TTC549 (cell line): ENCODE data around the gene B4GALT5.
"Not testable (repeated sequence)": the region's sequence is repeated elsewhere in the genome, so short reads cannot be mapped to it uniquely, and the experiment has no call there.

Source experiments
- FAIRE-seq: peaks from 2 replicates; lab custom pipeline; 2012; peaks lifted over from hg19 to GRCh38; lab: Jason Lieb, UNC

Gene B4GALT5

DNA sequence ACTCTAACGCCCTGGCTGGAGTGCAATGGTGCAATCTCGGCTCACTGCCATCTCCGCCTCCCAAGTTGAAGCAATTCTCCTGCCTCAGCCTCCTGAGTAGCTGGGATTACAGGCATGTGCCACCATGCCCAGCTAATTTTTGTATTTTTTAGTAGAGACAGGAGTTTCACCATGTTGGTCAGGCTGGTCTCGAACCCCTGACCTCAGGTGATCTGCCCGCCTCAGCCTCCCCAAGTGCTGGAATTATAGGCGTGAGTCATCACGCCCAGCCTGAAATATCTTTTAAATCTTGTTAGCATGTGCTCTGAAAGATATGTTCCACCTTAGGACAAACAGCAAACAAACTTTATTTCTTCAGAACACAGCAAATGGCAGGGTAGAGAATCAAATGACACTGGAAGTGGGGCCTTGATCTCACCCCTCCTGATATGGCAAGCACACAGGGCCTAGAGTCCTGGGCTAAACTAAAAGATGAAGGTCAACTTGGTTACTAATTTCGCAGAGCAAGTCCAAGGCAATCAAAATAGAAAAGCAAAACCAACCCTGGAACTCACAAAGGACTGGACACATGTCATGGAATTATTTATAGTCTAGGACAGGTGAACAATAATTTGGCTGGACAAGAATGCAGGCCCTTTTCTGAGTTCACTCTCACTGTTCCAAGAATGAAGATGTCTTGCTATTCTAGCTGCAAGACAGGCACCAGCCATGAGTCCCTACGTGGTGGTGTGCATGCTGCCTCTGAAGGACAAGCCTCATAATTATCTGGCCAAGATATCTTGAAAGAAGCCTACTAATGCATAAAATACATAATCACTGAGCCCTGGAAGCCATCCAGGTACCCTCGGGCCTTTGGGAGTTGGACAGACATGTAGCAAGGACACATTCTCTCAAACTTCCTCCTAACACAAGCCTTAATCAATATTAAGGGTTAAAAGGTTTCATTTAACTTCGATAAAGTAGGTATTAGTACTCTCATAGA, 35.6 kb downstream of the B4GALT5 start:
- no peak for FAIRE-seq

DNA sequence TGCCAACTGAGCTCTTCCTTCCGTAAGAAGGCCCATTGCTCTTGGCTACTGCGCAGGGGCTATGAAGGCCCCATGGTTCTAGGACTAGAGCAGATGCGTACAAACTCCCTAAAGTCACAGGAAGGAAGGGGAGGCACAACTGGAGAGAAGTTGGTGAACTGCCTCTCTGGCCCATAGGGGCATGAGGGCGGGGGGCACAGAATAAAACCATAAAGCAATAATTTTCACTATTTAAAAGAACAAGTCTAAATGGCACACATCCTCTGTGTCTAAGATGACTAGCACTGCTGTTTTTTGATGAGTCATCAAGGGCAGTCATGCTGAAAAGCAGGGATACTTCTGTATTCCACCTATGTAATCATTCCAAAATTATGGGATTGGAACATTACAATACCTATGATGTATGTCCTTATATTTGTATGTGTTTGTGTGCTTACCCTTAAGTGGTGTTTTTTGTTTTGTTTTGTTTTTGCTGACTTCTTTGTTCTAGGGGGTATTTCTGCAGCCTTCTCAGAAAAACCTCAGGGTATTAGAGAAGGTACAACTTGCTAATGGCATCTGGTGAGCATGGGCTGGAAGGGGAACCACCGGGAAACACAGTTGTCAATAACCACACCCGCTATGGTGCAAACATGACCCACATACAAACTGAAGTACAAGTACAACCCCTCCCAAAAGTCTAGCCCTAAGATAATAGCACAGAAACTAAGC, 36.9 kb downstream of the B4GALT5 start:
- FAIRE-seq, result no peak

DNA sequence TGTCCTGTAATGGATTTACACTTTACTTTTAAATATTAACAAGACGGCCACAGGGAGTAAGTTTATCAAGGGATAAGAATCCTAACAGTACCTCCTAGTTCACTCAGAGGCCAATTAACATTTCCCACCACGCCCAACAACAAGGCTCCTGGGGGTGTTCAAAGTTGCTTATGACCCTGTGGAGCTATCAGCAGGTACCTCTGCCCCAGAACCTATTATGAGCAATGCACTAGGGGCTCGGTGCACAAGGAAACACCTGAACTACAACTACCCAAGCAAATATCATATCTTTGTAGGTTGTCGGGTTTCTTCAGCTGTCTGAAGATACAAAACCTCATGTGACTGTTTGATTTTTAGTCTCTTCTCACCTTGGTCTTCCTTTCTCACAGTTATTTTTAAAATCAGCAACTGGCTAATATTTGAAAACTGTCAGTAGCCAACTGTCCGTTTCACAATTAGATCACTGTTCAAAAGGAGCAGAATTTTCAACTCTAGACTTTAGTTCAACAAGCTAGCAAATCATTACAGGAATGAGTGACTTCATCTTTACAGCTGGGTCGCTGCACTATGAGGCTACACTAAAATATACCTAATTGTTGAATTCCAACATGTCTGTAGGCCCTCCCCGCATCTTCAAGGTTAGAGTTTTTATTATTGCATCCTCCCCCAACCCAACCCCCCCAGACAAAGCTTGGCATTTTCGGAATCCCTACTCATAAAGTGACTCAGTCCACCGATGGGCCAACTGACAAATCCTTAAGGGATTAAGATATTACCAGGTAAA, 38.1 kb downstream of the B4GALT5 start:
- no peak for FAIRE-seq

DNA sequence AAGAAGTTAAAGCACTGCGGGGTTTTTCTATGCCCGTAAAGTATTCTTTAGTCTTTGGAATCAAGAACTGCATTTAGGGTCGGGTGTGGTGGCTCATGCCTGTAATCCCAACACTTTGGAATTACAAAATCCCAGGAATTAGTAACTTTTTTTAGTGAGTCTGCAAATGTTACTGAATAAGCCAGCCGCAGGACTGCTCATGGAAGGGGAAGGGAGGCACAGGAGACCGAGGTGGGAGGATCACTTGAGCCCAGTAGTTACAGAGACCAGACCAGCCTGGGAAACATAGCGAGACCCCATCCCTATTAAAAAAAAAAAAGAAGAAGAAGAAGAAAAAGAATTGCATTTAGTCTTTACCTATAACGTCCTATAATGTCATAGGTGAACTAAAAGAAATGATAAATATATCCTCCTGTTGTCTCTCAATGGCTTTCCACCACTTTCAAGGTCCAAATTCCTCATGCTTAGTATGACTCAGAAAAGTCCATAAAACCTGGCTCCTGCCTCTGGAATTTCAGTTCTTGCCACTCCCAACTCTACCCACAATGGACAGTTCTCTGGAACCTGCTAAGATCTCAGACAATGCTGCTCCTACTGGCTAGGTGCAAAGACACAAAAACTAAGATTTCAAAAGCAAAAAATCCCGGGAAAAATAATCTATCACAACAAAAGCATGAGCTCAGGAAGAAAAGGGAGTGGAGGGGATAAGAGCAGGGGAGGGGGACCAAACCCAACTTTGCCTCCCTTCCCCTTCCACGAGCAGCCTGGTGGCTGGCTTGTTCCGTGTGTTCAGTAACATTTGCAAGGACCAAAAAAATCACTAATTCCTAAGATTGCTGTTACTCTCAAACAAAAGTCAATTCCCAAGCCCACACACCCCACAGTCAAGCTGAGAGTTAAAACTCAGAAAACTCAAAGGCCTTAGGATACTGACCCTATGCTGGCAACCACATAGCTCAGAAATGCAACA, 39.0 kb downstream of the B4GALT5 start:
- no peak for FAIRE-seq

DNA sequence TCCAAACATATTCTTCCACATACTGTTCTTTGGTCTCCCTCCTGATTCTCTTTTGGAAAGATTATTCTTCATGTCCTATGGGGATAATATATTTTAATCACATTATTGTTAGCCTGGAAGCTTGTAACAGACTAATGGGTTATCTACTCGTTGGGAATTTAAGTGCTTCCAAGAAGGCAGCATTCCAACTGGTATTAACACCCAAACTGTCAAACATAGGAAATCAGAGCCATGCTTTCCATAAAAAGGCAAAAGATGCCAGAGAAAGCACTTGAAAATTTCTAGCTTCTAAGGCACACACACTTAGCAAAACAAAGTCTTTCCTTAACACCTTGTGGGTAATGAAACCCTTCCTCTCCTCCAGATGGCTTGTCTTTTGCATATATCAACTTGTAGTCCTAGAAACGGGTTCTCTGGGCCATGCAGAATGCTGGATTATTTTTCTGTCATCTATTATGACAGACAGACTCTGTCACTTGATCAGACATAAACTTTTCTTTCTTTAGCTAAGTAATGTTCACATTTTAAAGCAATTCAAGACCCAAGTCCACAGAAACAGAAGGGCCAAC, 41.5 kb downstream of the B4GALT5 start:
- FAIRE-seq, result no peak

DNA sequence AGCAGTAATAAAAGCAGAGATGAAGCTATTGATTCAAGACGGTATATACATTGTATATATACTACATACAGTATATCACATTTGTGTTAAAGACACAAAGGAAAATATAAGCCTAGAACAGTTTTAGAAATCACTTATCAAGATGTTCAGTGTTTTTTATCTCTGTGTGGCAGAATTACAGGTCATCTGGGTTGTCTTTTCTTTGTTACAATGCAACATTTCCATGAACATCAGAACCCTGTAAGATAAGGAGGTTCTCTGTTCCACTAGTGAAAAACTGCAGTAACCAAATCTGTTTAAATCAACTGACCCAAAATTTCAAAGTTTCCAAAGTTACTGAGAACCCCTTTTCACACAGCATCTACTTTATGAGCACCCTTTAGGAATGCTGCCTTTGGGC, 42.2 kb downstream of the B4GALT5 start:
- FAIRE-seq, result no peak

DNA sequence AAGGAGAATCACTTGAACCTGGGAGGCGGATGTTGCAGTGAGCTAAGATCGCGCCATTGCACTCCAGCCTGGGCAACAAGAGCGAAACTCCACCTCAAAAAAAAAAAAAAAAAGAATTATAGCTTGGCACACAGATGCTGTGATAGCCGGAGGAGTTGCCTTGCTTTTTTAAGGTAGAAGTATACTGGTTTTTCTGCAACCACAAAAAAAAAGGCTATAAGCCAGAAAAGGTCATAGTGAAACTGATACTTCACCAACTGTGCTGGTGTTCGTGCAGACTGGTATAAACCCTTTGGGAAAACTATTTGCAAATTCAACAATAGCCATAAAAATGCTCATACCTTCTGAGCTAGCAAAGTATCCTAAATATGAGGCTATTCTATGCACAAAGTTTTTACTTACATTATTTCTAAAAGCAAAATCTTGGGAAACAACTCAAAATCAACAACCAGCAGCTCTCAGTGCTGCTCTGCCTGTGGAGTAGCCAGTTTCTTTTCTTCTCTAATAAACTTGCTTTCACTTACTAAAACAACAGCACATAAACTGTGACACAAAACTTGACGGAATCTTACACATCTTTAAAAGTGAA, 44.0 kb downstream of the B4GALT5 start:
- FAIRE-seq, result no peak

DNA sequence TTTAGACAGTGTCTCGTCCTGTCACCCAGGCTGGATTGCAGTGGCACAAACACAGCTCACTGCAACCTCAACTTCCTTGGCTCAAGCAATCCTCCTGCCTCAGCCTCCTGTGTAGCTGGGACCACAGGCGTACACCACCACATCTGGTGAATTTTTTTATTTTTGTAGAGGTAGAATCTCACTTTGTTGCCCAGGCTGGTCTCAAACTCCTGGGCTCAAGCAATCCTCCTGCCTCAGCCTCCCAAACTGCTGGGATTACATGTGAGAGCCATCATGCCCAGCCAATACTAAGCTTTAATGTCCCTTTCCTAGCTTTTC, 44.8 kb downstream of the B4GALT5 start:
- not testable (repeated sequence) for FAIRE-seq

DNA sequence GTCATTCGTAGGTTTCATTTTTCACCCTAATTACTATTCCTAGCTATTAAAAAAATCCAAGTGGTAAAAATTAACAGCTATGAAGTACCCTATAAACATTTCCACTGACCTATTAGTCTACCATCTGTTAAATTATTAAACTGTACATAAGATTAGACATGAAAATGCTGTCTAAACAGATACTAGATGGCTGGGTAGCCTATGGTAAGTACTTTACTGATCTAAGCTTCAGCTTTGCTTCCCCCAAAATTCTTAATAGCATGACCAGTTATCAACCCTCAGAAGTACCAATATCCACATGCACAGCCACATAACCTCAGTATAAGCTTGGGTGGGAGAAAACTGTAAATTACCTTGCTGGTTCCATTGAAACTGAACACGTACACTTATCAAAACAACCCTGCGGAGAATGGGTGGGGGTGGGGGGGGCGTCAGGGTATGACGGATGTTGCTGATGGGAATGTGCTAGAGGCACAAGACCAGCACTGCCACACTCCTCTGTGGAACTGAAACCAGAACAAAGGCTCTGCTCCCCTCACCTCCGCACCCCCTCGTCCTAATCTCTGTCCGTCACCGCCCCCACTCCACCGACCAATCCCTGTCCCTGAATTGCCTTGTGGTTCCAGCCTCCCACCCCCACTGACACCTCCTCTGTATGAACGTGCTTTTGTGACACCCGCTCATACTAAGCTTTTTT, 45.3 kb downstream of the B4GALT5 start:
- FAIRE-seq, result no peak

DNA sequence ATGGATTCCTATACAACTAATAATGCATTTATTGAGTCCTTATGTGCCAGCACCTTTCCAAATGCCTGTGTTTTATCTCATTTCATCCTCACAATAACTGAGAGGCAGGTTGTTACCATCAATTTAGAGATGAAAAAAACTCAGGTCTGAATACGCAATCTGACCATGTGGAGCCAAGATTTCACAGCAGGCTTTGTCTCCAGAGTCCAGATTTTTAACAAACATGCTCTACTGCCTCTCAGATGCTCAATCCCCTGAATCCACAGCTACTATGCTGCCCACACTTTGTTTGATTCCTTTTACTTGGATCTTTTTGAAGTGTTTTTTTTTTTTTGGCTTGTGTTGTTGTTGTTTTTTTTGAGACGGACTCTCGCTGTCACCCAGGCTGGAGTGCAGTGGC, 46.8 kb downstream of the B4GALT5 start:
- no peak for FAIRE-seq

DNA sequence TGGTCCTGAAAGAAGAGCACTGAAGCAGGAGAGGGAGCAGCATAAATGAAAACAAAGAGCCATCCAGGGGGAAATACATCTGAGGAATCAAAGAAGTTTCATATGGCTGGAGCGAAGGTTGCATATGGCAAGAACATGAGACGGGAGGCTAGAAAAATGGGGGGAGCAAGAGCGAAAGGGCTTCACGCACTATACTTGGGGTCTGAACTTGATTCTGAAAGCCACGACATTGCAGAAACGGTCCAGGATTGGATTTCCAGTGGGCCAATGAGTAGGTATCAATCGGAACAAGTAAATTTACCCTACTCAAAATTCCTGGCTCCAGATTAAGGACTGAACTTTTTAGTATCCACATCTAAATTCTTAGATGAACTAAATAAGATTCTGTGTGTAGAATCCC, 47.9 kb downstream of the B4GALT5 start:
- no peak for FAIRE-seq

DNA sequence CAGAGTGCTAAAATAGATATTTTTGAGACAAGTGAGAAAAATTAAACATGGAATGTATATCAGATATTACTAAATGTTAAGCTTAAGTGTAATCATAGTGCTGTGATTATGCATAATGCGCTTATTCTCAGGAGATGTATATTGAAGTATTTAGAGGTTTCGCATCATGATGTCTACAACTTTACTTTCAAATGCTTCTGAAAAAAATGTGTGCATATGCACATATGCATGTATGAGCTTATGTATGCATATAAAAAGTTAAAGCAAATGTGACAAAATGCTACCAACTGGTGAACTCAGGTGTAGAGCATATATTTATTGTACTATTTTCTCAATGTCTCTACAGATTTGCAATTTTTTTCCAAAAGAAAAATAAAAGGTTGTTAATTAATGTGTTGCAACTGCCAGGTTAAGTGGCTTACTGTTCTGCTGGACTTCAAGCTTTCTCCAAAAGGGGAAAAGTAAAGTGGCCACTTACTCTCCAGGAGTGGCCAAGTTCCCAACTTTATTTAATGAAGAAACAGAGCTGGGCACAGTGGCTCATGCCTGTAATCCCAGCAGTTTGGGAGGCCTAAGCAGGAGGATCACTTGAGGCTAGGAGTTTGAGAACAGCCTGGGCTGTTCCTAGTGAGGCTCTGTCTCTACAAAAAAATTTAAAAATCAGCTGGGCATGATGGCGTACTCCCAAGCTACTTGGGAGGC, 48.9 kb downstream of the B4GALT5 start:
- FAIRE-seq, result no peak

DNA sequence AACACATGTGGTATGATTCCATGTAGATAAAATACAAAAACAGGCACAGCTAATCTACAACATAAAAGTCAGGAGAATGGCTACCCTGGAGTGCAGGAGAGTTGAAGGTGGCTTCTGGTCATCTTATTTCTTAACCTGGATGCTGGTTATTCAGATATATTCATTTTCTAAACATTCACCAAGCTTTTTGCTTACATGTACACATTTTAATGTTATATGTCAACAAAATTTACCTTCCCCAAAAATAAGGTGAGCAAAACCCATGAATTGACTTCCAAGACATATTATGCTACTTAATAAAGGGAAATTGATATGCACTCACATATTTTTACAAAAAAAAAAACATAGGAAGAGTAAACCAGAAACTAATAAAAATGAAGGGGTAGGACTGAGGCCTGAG, 50.6 kb downstream of the B4GALT5 start:
- FAIRE-seq, result no peak

DNA sequence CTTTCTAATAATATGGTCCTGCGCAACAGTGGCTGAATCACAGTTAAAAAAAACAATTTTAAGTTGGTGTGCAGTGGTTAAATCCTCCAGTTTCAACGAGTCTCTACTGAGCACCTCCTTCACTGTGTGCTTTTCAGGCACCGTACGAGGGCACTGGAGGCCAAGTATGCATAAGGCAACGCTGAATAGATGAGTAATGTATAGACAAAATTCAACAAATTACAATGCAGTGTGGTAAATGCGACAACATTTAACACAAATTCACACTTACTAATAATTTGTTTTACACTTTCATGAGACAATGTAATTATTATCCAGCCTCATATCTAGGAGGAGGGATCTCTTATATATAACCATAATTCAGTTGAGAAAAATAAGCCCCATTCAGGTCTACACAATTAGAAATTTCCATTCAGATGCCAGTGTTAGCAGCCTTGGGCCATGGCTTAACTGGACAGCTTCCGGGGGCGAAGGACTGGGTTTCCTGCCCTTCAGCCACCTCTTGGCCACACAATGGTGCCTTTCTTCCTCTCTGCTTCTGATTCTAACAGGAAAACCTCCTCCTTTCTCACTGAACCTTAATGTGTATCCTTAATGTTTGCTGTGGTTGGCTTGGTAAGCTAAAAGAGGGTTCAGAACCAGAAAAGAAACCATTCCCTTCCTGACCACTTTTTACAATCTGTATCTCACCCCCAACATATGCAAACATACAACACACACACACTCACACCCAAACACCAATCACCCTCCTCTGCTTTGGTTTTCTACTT, 51.9 kb downstream of the B4GALT5 start:
- FAIRE-seq, result no peak

DNA sequence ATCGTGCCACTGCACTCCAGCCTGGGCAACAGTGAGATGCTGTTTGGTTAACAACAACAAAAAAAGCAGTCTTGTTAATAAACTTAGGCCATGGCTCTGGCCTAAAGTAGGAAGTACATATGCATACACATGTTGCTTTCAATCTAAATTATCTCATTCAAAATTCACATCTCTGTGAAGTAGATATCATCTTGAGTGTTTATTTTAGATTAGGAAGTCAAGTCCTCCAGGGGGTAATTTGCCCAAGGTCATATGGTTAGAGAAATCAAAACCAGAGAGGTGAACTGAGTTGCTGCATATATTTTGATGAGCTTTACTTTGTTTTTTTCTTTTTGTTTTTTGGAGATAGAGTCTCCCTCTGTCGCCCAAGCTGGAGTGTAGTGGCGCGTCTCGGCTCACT, 52.8 kb downstream of the B4GALT5 start:
- FAIRE-seq, result no peak

DNA sequence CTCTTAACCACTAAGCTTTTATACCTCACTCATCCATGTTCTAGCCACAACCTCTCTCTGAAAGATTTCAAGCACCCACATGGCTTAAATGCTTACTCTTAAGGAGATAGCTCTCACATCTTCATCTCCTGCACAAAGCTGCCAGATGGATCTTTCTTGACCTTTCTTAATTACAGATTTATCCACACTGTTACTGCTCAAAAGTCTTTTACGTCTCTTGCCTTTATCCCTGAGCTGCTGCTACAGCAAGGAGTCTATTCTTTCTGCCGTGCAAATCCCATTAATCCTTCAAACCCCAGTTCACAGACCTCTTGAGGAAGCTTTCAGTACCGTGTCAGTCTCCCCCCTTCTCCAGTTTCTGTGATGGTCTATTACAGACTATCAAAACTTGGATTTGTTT, 54.6 kb downstream of the B4GALT5 start:
- no peak for FAIRE-seq

DNA sequence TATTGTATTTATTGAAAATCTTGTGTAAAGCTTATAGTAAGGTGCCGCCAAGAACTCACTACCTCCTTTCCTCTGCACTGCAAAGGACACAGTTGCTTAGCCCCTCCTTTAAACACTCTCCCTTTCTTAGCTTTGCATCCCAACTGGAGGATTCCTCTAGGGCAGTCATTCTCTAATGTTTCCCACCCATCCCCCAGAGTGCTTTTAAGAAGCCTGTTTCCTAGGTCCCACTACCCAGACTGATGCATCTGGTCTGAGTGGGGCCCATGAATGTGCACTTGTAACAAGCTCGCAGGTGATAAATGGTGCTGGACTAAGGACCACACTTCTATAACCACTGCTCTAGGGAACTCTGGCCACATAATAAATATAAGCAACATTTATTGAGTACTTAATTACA, 55.2 kb downstream of the B4GALT5 start:
- no peak for FAIRE-seq

DNA sequence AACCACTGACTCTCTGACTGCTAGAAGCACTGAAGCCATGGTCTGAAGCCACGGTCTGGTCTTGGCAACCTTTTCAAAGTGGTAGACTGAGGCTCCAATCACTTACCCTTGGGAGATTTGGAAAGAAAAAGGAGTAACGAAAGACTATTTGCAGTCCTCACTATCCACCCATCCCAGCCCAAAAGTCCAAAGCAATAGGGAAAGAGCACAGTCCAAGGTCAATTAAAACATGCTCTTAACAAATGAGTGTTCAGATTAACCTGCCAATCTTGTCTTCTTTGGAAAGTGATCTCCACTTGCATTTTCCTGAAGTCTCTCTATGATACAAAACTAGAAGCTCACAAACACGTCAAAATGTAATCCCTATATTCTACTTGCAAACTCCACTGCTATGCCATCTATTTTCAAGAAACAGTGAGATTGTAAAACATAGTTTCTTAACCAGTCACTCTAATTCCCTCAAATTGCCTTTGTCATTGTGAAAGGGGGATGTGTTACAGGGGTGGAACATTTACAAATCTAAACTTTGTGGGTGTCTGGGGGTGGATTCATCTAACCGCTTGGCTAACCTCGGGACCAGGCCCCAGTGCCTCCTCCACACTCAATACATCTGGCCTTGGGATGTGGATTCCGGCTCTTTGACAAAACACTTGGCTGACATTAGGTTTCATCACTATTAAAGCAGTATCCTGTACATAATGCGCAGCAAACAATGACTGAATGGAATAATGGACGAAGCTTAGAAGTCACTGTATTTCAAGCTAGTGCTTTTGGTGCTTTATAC, 56.4 kb downstream of the B4GALT5 start:
- FAIRE-seq, result no peak
